Fibroblast of lung (primary cell): ENCODE results near the gene GIGYF2. TPM values are rescaled to one million over a fixed set of nuclear protein-coding genes. Genes with fewer than 3 reads are reported as not detected.
A peak's percentile ranks its signal among the peaks of the same experiment; 100 is the strongest.

Experiments used
- DNase-seq, 2 donors: peaks; one replicate each; pipeline versions ENCODE4 v3.0.0 to v3.0.0-alpha.2; 2010; ENCODE audit warnings: low read depth in 2 of 2
- H2AFZ ChIP-seq: 2 replicates; pipeline ENCODE4 v1.5.1; 2012; ENCODE audit warnings: low read length, control low read depth, inconsistent platforms
- H3K27ac ChIP-seq: 2 replicates; pipeline ENCODE4 v1.5.1; 2011; ENCODE audit warnings: low read length, control low read depth; ENCODE audit not compliant: insufficient read depth
- H3K27me3 ChIP-seq: 2 replicates; pipeline ENCODE4 v1.5.1; 2011; ENCODE audit warnings: mild to moderate bottlenecking, low read length; ENCODE audit not compliant: control insufficient read depth, insufficient read depth
- H3K36me3 ChIP-seq: 2 replicates; pipeline ENCODE4 v1.5.1; 2011; ENCODE audit warnings: low read length; ENCODE audit not compliant: control insufficient read depth, insufficient read depth
- H3K4me1 ChIP-seq: 2 replicates; pipeline ENCODE4 v1.5.1; 2011; ENCODE audit warnings: low read length; ENCODE audit not compliant: control insufficient read depth, insufficient read depth; ENCODE audit errors: extremely low read depth
- H3K4me2 ChIP-seq: 2 replicates; pipeline ENCODE4 v1.5.1; 2011; ENCODE audit warnings: low read length, control low read depth; ENCODE audit not compliant: insufficient read depth; ENCODE audit errors: extremely low read depth
- H3K4me3 ChIP-seq, 4 experiments: fragments of 200-600 bp in 1 of 4; sonication (generic) in 1 of 4; replicated peaks in 1 of 4; 2 replicates each; pipeline ENCODE4 v1.5.1; 2011 to 2016; ENCODE audit warnings: low read length in 4 of 4, low read depth in 3 of 4, mild to moderate bottlenecking in 3 of 4, control low read depth in 2 of 4, inconsistent platforms in 1 of 4, mixed read lengths in 1 of 4; ENCODE audit not compliant: insufficient read depth in 1 of 4; ENCODE audit errors: control extremely low read depth in 1 of 4
- H3K79me2 ChIP-seq: 2 replicates; pipeline ENCODE4 v1.5.1; 2012; ENCODE audit warnings: mild to moderate bottlenecking, low read length, inconsistent platforms; ENCODE audit not compliant: control insufficient read depth, insufficient read depth
- H3K9ac ChIP-seq: 2 replicates; pipeline ENCODE4 v1.5.1; 2011; ENCODE audit warnings: mild to moderate bottlenecking, low read length, control low read depth; ENCODE audit not compliant: insufficient read depth
- H3K9me3 ChIP-seq: 2 replicates; pipeline ENCODE4 v1.5.1; 2012; ENCODE audit warnings: low read depth, low read length; ENCODE audit not compliant: control insufficient read depth, insufficient read depth
- H4K20me1 ChIP-seq: 2 replicates; pipeline ENCODE4 v1.5.1; 2011; ENCODE audit warnings: low read length; ENCODE audit not compliant: control insufficient read depth, insufficient read depth; ENCODE audit errors: extremely low read depth
- CTCF ChIP-seq, 2 donors: IDR thresholded peaks in 1 of 2; conservative IDR thresholded peaks in 1 of 2; 1 replicate in 1 of 2; 2 replicates in 1 of 2; pipeline ENCODE4 v1.5.1; 2011 to 2012; ENCODE audit warnings: low read length in 2 of 2, control low read depth in 1 of 2, inconsistent platforms in 1 of 2, low read depth in 1 of 2, mild to moderate bottlenecking in 1 of 2
- EZH2 ChIP-seq: IDR thresholded peaks from 2 replicates; pipeline ENCODE4 v1.5.1; 2012; ENCODE audit warnings: low read length, control low read depth, mild to moderate bottlenecking; ENCODE audit errors: missing control alignments
- polyA plus RNA-seq, 2 donors: library from polyadenylated mRNA; depleted of rRNA in 1 of 2; stranded (reverse) in 1 of 2; unstranded in 1 of 2; fragments of >200 nt; gene quantifications; 2 replicates each; pipeline ENCODE4 v1.2.1, GENCODE V29; 2011 to 2012; ENCODE audit warnings: missing spikeins in 1 of 2
- total RNA-seq: library from RNA; depleted of rRNA; stranded (reverse); fragments of >200 nt; gene quantifications from 2 replicates; pipeline ENCODE4 v1.2.1, GENCODE V29; 2014

Gene GIGYF2
- total and polyA plus RNA-seq, 2 donors (not counting 1 experiment from before 2014, with no cell fraction given): 31.1 to 64.7 TPM

DNA sequence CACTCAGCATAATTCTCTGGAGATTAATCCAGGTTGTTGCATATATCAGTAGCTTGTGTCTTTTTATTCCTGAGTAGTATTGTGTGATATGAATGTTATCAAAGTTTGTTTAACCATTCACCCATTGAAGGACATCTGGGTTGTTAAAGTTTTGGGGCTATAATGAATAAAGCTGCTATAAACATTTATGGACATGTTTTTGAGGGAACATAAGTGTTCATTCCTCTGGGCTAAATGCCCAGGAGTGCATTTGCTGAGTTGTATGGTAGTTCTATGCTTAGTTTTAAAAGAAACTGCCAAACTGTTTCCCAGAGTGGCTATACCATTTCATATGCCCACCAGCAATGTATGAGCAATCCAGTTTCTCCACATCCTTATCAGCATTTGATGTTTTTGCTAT, 101.1 kb downstream of the GIGYF2 start:
- Histone ChIP-seq H3K36me3 (peaks cover 3% of the 10 kb centered on the region), H3K27ac (no peak overlapping the region), H2AFZ (no peak overlapping the region), H3K4me1 (no peaks in the 10 kb centered on the region), H3K4me3 (no peak overlapping the region), H3K27me3 (no peaks in the 10 kb centered on the region), H3K79me2 (no peaks in the 10 kb centered on the region), H3K9me3 (no peaks in the 10 kb centered on the region), H4K20me1 (no peaks in the 10 kb centered on the region), H3K4me2 (no peak overlapping the region), H3K9ac (no peak overlapping the region)
- no peak for TF ChIP-seq CTCF (conservative IDR thresholded peaks at IDR 0.05 in 1 of 2, IDR thresholded peaks at IDR 0.05 in 1 of 2; ENCODE audit: low read depth in 1 of 2, low read length in 2 of 2)
- no peak for TF ChIP-seq EZH2
- peak in 1 of 2 donors; percentile 19 for DNase-seq

DNA sequence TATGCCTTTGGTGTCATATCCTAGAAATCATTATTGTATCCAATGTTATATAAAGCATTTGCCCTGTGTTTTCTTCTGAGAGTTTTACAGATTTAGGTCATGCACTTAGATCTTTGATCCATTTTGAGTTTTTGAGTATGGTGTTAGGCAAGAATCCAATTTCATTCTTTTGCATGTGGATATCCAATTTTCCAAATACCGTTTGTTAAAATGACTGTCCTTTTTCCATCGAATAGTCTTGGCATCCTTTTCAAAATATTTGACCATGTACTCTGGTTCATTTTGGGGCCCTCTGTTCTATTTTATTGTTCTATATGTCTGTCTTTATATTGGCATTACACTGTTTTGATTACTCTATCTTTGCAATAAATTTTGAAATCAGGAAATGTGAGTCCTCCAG, 103.0 kb downstream of the GIGYF2 start:
- H3K4me3 ChIP-seq: no peak overlapping the region
- H3K9me3 ChIP-seq: no peaks in the 10 kb centered on the region
- H3K4me1 ChIP-seq: no peaks in the 10 kb centered on the region
- H4K20me1 ChIP-seq: no peaks in the 10 kb centered on the region
- no peak for TF ChIP-seq CTCF (conservative IDR thresholded peaks at IDR 0.05 in 1 of 2, IDR thresholded peaks at IDR 0.05 in 1 of 2; ENCODE audit: low read depth in 1 of 2, low read length in 2 of 2)
- TF ChIP-seq EZH2: no peak
- no peak overlapping the region for H3K9ac ChIP-seq
- H3K79me2 ChIP-seq: no peaks in the 10 kb centered on the region
- no peak overlapping the region for H3K27ac ChIP-seq
- H3K27me3 ChIP-seq: no peaks in the 10 kb centered on the region
- no peak overlapping the region for H2AFZ ChIP-seq
- peaks cover 2% of the 10 kb centered on the region for H3K36me3 ChIP-seq
- no peak overlapping the region for H3K4me2 ChIP-seq
- no peak for DNase-seq

GRCh38 chr2:232802091-232802490, 105.0 kb downstream of the GIGYF2 start:
- TF ChIP-seq EZH2: no peak
- TF ChIP-seq CTCF (conservative IDR thresholded peaks at IDR 0.05 in 1 of 2, IDR thresholded peaks at IDR 0.05 in 1 of 2; ENCODE audit: low read depth in 1 of 2, low read length in 2 of 2): no peak
- no peaks in the 10 kb centered on the region for H3K79me2 ChIP-seq
- H3K9me3 ChIP-seq: no peaks in the 10 kb centered on the region
- no peak overlapping the region for H3K27ac ChIP-seq
- no peak overlapping the region for H3K4me3 ChIP-seq
- H3K4me2 ChIP-seq: no peak overlapping the region
- peaks cover 2% of the 10 kb centered on the region for H3K36me3 ChIP-seq
- DNase-seq: no peak
- H3K27me3 ChIP-seq: no peaks in the 10 kb centered on the region
- H2AFZ ChIP-seq: no peak overlapping the region
- no peaks in the 10 kb centered on the region for H4K20me1 ChIP-seq
- H3K4me1 ChIP-seq: no peaks in the 10 kb centered on the region
- H3K9ac ChIP-seq: no peak overlapping the region
